GM12801 (cell line): ENCODE results near the gene RHOBTB1.

ENCODE experiments used
- TF ChIP-seq, protein P1 (sequence below): IDR thresholded peaks from one replicate; pipeline ENCODE4 v1.5.1; 2011; ENCODE audit warnings: control low read depth; ENCODE audit not compliant: insufficient read length; ENCODE audit errors: extremely low read depth

Gene RHOBTB1

DNA sequence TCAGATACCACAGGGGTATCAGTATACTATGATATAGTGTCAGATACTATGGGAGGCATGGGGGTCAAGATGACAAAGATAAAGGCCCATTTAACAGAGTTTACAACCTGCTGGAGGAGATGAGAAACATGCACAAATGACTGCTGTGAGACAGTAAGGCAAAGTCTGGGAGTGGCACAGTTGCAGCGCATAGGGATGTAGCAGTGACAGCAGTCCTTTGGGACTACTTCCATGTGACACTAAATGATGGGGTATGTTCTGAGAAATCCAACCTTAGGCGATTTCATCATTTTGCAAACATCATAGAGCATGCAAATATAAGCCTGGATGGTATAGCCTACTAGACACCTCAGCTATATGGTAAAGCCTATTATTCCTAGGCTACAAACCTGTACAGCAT, 108.9 kb downstream of the RHOBTB1 start:
- TF ChIP-seq, protein P1, sequence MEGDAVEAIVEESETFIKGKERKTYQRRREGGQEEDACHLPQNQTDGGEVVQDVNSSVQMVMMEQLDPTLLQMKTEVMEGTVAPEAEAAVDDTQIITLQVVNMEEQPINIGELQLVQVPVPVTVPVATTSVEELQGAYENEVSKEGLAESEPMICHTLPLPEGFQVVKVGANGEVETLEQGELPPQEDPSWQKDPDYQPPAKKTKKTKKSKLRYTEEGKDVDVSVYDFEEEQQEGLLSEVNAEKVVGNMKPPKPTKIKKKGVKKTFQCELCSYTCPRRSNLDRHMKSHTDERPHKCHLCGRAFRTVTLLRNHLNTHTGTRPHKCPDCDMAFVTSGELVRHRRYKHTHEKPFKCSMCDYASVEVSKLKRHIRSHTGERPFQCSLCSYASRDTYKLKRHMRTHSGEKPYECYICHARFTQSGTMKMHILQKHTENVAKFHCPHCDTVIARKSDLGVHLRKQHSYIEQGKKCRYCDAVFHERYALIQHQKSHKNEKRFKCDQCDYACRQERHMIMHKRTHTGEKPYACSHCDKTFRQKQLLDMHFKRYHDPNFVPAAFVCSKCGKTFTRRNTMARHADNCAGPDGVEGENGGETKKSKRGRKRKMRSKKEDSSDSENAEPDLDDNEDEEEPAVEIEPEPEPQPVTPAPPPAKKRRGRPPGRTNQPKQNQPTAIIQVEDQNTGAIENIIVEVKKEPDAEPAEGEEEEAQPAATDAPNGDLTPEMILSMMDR, result no peak

DNA sequence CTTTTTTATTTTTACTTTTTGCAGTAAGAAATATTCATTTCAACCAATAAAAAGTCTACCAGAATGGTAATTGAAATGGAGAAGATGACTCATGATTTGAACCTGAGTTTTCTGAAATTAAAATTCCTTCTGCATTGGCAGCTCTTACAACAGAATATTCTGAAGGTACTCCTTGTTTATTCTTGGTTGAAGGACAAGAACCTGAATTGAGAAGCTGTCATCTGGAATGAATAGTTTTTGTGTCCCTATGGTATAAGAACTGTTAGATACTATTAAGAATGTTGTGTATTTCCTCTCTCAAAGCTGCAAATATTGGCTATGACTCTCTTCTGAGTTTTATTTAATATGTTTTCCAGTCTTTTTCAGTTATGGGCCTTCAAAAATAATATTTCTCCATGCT, 109.6 kb downstream of the RHOBTB1 start:
- TF ChIP-seq, protein P1, result no peak

DNA sequence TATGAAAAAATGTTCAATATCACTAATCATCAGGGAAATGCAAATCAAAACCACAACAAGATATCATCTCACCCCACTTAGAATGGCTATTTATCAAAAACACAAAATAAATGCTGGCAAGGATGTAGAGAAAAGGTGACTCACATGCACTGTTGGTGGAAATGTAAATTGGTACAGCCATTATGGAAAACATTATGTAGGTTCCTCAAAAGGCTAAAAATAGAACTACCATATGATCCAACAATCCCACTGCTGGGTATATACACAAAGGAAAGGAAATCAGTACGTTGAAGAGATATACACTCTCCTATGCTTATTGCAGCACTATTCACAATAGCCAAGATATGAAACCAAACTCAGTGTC, 115.5 kb downstream of the RHOBTB1 start:
- TF ChIP-seq, protein P1, result no peak

DNA sequence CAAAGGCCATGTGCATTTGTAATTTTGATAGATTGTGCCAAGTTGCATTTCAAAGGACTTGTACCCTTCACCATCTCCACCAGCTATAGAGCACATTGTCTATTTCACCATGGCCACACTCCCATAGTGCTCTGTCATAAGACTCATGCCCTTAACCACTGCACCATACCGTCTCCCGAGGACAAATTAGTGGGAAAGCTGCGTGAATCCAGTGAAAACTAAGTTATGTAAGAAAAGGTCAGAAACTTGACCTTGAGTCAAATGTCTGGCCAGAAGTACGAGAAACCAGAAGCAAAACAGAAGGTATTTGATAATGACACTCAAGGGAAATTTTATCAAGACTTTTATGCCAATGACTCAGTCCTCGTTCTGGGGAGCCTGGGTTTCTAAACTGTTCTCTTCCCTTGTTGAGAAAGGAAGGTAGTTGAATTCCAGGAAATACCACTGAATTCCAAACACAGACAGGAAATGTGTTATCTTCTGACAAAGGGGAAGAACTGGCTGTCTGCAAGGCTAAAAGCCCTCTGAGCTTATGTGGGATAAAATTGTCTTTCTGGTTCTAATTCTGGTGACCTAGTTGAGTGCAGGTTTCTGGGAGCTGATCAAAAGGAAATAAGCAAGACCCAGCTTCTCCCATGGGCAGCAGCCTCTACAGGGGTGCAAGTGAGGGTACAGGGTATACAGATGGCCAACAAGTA, 116.0 kb downstream of the RHOBTB1 start:
- TF ChIP-seq, protein P1, result no peak

DNA sequence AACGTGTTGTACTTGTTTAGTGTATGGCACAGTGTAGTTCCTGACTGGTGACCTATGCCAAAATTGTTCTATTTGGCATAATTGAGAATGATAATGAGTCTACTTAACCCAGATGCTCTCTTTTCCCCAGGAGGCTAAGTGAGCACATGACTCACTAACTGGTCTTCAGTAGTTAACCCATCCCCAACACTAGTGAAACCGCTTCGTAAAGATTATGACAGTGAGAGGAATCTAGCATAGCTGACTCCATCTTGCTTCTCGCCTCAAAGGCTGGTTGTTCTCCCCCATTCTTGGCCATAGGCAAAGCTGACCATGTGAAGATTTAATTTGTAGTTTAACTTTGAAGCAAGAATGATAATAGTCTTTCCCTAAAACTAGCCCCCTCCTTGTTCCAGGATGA, 118.5 kb downstream of the RHOBTB1 start:
- TF ChIP-seq, protein P1, result no peak

DNA sequence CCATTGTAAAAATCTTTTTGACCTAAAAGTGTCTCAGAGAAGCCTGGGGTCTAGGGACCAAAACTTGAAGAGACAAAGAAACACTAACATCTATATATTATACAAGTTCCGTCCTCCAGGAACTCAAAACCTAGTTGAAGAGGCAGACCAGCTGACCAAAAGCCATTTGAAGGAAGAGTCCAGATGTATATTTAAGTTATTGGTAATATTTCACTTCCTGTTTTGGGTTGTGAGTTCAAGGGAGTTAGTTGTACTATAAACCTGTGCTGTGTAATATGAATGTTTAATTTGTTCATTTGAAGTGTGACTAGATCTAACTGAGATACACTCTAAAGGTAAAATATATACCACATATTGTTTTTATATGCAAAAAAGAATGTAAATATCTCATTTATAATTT, 120.7 kb downstream of the RHOBTB1 start:
- TF ChIP-seq, protein P1, result no peak

DNA sequence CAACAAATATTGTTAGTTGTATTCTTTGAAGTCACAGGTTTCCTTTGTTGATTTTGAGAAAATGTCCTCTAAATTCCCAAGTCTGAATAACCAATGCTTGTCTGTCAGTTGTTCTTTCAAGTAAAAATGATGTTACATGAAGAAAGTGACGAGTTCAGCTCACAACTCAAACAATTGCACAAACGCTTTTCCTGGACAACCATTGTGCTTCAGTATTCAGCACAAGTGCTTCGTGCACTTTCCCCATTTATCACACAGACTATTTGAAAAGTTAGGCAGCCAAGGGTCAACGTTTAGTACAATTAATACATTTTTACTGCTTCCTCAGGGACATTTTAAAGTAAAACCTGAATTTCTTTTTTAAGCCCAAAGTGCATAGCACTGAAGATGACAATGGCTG, 121.2 kb downstream of the RHOBTB1 start:
- TF ChIP-seq, protein P1, result no peak
